ENCODE results near the gene RAB7B.
"Not testable (repeated sequence)": the region's sequence is repeated elsewhere in the genome, so short reads cannot be mapped to it uniquely, and the experiment has no call there.

RAB7B gene

DNA sequence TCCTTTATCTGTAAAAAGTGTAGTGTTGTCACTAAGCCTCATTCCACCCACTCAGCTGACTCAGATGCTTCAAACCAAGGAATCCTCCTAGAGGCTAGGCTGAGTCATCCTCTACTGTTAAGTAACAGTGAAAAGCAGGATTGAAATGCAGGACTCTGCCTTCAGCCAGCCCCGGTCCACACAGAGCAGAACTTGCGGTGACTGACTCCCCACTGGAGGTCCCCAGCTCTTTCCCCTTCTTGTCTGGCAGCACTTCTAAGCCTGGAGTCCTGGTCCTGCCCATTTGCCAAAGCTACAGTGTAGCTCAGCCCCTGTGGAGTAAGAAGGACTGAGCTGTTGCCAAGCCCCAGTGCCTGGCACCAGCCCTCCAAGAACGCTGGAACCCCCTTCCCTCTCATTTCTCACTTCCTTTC, 1.7 kb downstream of the RAB7B start:
- TF ChIP-seq, protein P1, sequence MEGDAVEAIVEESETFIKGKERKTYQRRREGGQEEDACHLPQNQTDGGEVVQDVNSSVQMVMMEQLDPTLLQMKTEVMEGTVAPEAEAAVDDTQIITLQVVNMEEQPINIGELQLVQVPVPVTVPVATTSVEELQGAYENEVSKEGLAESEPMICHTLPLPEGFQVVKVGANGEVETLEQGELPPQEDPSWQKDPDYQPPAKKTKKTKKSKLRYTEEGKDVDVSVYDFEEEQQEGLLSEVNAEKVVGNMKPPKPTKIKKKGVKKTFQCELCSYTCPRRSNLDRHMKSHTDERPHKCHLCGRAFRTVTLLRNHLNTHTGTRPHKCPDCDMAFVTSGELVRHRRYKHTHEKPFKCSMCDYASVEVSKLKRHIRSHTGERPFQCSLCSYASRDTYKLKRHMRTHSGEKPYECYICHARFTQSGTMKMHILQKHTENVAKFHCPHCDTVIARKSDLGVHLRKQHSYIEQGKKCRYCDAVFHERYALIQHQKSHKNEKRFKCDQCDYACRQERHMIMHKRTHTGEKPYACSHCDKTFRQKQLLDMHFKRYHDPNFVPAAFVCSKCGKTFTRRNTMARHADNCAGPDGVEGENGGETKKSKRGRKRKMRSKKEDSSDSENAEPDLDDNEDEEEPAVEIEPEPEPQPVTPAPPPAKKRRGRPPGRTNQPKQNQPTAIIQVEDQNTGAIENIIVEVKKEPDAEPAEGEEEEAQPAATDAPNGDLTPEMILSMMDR (IDR thresholded peaks at IDR 0.05) = no peak
- H3K4me3 ChIP-seq (ENCODE audit: low read depth in 1 of 2, low read length in 1 of 2) = no peak overlapping the region
- H3K27me3 ChIP-seq = peaks cover 2% of the 10 kb centered on the region
- peaks cover 9 to 14% of the 10 kb centered on the region in 2 experiments for H3K4me1 ChIP-seq (ENCODE audit: control insufficient read depth in 1 of 2, insufficient read depth in 1 of 2, low read depth in 1 of 2, low read length in 1 of 2)
- H3K27ac ChIP-seq = no peak overlapping the region
- no peaks in the 10 kb centered on the region for H3K9me3 ChIP-seq
- H3K36me3 ChIP-seq = no peaks in the 10 kb centered on the region

DNA sequence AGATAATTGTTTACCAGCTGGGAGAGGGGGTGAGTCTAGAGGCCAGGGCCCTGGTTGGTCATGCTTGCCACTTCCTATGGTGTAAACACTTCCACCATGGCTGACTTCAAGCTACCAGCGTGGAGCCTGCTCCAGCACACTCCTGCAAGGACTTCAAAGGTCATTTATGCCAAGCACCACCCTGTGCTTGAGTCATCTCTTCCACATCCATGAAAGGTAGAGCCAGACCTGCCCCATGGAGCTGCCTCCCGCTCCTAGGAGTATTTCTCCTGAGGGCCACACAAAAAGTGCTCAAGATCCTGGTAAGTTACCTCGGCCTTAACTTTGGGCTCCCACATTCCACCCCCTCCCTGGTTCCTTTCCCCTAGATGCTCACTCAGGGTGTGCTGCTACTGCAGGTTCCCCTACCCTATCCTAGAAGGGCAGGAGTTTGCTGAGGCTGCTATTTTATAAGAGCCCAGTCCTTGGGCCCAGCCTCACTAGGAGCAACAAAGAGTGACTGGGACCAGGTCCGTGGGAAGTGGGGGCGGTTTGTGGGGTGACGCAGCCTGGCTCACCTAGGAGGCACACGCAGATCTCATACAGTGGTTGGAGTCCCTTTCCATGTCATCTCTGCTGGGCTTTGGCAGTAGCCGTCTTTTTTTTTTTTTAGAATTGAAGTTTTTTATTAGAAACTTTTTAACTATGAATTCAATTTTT, 2.4 kb downstream of the RAB7B start:
- Histone ChIP-seq H3K4me3 (ENCODE audit: low read depth in 1 of 2, low read length in 1 of 2) (no peak overlapping the region), H3K36me3 (no peaks in the 10 kb centered on the region), H3K9me3 (no peaks in the 10 kb centered on the region), H3K27me3 (no peaks in the 10 kb centered on the region), H3K27ac (no peak overlapping the region), H3K4me1 (ENCODE audit: control insufficient read depth in 1 of 2, insufficient read depth in 1 of 2, low read depth in 1 of 2, low read length in 1 of 2) (peaks cover 9 to 14% of the 10 kb centered on the region in 2 experiments)
- TF ChIP-seq, protein P1 (IDR thresholded peaks at IDR 0.05) = no peak

DNA sequence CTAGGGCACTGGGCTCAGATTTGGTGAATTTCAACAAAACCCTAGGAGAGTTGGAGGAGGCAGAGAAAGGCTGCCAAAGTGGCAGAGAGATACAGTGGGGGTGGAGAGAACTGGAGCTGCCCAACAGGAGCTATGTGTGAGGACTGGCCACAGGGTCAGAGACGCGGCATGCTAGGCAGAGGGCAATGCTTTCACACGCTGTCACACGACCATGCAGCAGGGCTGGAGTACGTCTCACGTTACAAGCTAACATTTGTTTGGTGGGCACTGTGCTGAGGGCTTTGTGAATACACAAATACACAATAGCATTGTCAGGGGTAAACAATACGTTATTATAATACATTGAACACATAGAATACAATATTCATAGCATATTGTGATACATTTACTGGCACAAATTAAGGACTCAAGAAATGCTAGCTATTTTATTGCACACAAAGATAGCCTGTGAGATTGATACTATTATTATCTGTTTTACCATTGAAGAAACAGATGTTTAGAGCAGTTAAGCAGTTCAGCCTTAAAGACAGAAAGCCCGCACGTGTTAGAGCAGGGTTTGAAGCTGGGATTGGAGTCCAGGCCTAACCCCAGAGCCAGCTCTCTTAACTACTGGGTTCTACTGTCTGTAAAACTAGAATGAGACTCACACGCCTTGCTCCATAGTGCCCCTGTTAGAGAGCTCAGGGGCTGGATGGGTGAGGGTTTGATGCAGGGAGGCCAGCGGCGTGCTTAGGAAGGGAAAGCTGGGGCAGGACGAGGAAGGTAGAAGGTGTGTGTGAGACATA, 4.5 kb downstream of the RAB7B start:
- no peaks in the 10 kb centered on the region for H3K9me3 ChIP-seq
- no peak overlapping the region for H3K27ac ChIP-seq
- H3K27me3 ChIP-seq = no peaks in the 10 kb centered on the region
- peaks cover 9 to 10% of the 10 kb centered on the region in 2 experiments for H3K4me1 ChIP-seq (ENCODE audit: control insufficient read depth in 1 of 2, insufficient read depth in 1 of 2, low read depth in 1 of 2, low read length in 1 of 2)
- TF ChIP-seq, protein P1 (IDR thresholded peaks at IDR 0.05) = no peak
- no peaks in the 10 kb centered on the region for H3K36me3 ChIP-seq
- no peak overlapping the region for H3K4me3 ChIP-seq (ENCODE audit: low read depth in 1 of 2, low read length in 1 of 2)

DNA sequence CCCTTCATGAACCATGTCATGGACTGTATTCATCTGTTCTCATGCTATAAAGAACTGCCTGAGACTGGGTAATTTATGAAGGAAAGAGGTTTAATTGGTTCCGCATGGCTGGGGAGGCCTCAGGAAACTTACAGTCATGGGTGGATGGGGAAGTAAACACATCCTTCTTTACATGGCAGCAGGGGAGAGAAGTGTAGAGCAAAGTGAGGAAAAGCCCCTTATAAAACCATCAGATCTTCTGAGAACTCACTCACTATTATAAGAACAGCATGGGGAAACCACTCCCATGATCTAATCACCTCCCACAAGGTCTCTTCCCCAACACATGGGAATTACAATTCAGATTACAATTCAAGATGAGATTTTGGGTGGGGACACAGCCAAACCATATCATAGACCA, 6.6 kb downstream of the RAB7B start:
- H3K27me3 ChIP-seq; H3K36me3 ChIP-seq; H3K9me3 ChIP-seq; H3K27ac ChIP-seq; H3K4me3 ChIP-seq (ENCODE audit: low read depth in 1 of 2, low read length in 1 of 2); H3K4me1 ChIP-seq (ENCODE audit: control insufficient read depth in 1 of 2, insufficient read depth in 1 of 2, low read depth in 1 of 2, low read length in 1 of 2): not testable (repeated sequence)

DNA sequence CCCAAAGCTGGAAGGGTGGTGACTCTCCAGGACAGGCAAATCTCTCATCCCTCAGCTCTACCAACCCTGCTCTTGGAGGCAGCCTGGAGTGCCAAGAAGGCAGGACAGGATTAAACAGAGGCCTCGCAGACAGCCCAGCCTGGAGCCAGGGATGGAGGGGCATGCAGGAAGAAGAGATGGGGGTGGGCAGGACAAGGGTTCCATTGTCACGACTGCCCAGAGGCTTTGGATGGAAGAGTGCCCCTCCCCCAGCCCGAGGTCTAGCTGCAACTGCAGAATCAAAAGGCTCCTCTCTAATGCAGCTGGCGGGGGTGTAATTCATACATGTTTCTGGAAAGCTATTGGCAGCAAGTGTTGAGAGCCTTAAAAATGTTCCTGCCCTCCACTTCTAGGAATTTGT, 8.8 kb downstream of the RAB7B start:
- H3K4me3 ChIP-seq (ENCODE audit: low read depth in 1 of 2, low read length in 1 of 2) = no peak overlapping the region
- TF ChIP-seq, protein P1 (IDR thresholded peaks at IDR 0.05) = no peak
- H3K27me3 ChIP-seq = no peaks in the 10 kb centered on the region
- no peaks in the 10 kb centered on the region for H3K9me3 ChIP-seq
- H3K27ac ChIP-seq = no peak overlapping the region
- no peaks in the 10 kb centered on the region for H3K36me3 ChIP-seq
- no peaks in the 10 kb centered on the region for H3K4me1 ChIP-seq (ENCODE audit: control insufficient read depth in 1 of 2, insufficient read depth in 1 of 2, low read depth in 1 of 2, low read length in 1 of 2)

DNA sequence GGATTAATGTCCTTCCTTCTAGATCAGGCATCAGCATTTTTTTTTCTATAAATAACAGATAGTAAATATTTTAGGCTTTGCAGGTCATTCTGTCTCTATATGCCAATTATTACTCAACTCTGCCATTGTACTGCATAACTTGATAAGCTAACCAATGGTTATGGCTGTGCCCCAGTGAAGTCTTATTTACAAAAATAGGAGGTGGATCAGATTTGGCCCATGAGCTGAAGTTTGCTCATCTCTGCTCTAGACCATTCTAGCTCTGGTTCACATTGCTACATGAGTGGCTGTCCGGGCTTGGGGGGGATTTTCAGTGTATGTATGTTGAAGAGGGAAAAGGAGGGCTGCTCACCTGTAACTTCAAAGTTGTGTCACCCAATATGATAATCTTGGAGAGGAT, 10.1 kb downstream of the RAB7B start:
- TF ChIP-seq, protein P1 (IDR thresholded peaks at IDR 0.05) = no peak
- Histone ChIP-seq H3K27ac (no peak overlapping the region), H3K4me3 (ENCODE audit: low read depth in 1 of 2, low read length in 1 of 2) (no peak overlapping the region), H3K4me1 (ENCODE audit: control insufficient read depth in 1 of 2, insufficient read depth in 1 of 2, low read depth in 1 of 2, low read length in 1 of 2) (no peaks in the 10 kb centered on the region), H3K36me3 (no peaks in the 10 kb centered on the region), H3K9me3 (no peaks in the 10 kb centered on the region), H3K27me3 (no peaks in the 10 kb centered on the region)
